ENCODE results near the gene UBR3. TPM values are rescaled to one million over a fixed set of nuclear protein-coding genes. Genes with fewer than 3 reads are reported as not detected.

Gene UBR3
- total RNA-seq = 10 to 100 TPM; 20.4 to 24.8 TPM
- polyA plus RNA-seq (2013, experiment 1 of 2) = 16.7 TPM
- polyA plus RNA-seq (2013, experiment 2 of 2) = 16.4 TPM
- long read RNA-seq, experiment 1, full-length matches to known transcripts = 1 of 8 reads
- long read RNA-seq, experiment 1, partial matches to known transcripts = 4 of 8 reads
- long read RNA-seq, experiment 1, other reads (novel, unspliced or antisense) = 3 of 8 reads
- long read RNA-seq, experiment 2, full-length matches to known transcripts = 2 of 12 reads
- long read RNA-seq, experiment 2, partial matches to known transcripts = 6 of 12 reads
- long read RNA-seq, experiment 2, other reads (novel, unspliced or antisense) = 4 of 12 reads
- long read RNA-seq, experiment 3, full-length matches to known transcripts = 2 of 7 reads
- long read RNA-seq, experiment 3, partial matches to known transcripts = 4 of 7 reads
- long read RNA-seq, experiment 3, other reads (novel, unspliced or antisense) = 1 of 7 reads
- long read RNA-seq, experiment 4, partial matches to known transcripts = 1 of 1 reads
- long read RNA-seq, experiment 4, other reads (novel, unspliced or antisense) = 0 of 1 reads

GRCh38 chr2:169827272-169828140 lies at the start of gene UBR3:
UBR3 (plus strand) TSS chr2:169827454; CDS start chr2:169827508, 54 bp downstream.
- H3K27ac ChIP-seq (ENCODE audit: low read depth, low read length) = peak within 1 kb of the TSS; percentile 80
- H3K27ac Mint-ChIP-seq = peak within 1 kb of the TSS; percentile 80

GRCh38 chr2:169778446-169778845 lies 48.8 kb upstream of the UBR3 start:
- H3K36me3 Mint-ChIP-seq (ENCODE audit: low read depth) = no peaks in the 10 kb centered on the region
- no peaks in the 10 kb centered on the region for H3K27me3 ChIP-seq (ENCODE audit: control insufficient read depth, insufficient read depth, low read length, poor library complexity, severe bottlenecking)

More at GRCh38 chr2:169827272-169828140, at the start of gene UBR3:
- Mint-ChIP-seq H3K4me1 (peaks cover 13% of the 10 kb centered on the region), H3K27me3 (ENCODE audit: insufficient read depth) (peaks cover 4% of the 10 kb centered on the region), H3K36me3 (ENCODE audit: low read depth) (peaks cover 17% of the 10 kb centered on the region), H3K9me3 (no peaks in the 10 kb centered on the region), H3K4me3 (peak within 1 kb of the TSS; percentile 85)
- DNase-seq = peak; percentile 96
- Histone ChIP-seq H3K4me3 (ENCODE audit: low read length) (peak within 1 kb of the TSS; percentile 91), H3K36me3 (ENCODE audit: control insufficient read depth, insufficient read depth, low read length) (peaks cover 6% of the 10 kb centered on the region), H3K4me1 (ENCODE audit: control insufficient read depth, insufficient read depth, low read length) (no peaks in the 10 kb centered on the region), H3K9ac (ENCODE audit: extremely low read depth, low read length, poor library complexity, severe bottlenecking) (peak within 1 kb of the TSS; percentile 48), H3K9me3 (ENCODE audit: control insufficient read depth, low read length) (no peaks in the 10 kb centered on the region), H3K27me3 (ENCODE audit: control insufficient read depth, insufficient read depth, low read length, poor library complexity, severe bottlenecking) (no peaks in the 10 kb centered on the region)
- TF ChIP-seq CTCF (conservative IDR thresholded peaks at IDR 0.05) = peak; percentile 22
- WGBS, 2 experiments (ENCODE audit: insufficient coverage in 1 of 2, insufficient read length in 1 of 2) = 0% methylated on average over 15 to 104 of the region's 104 CpGs

More at GRCh38 chr2:169778446-169778845, 48.8 kb upstream of the UBR3 start:
- no peak for DNase-seq
- H3K9me3 Mint-ChIP-seq = no peaks in the 10 kb centered on the region
- TF ChIP-seq CTCF (conservative IDR thresholded peaks at IDR 0.05) = no peak
- H3K27me3 Mint-ChIP-seq (ENCODE audit: insufficient read depth) = no peaks in the 10 kb centered on the region
- Histone ChIP-seq H3K36me3 (ENCODE audit: control insufficient read depth, insufficient read depth, low read length) (no peaks in the 10 kb centered on the region), H3K4me3 (ENCODE audit: low read length) (no peak overlapping the region), H3K9me3 (ENCODE audit: control insufficient read depth, low read length) (no peaks in the 10 kb centered on the region), H3K27ac (ENCODE audit: low read depth, low read length) (no peak overlapping the region), H3K9ac (ENCODE audit: extremely low read depth, low read length, poor library complexity, severe bottlenecking) (no peak overlapping the region), H3K4me1 (ENCODE audit: control insufficient read depth, insufficient read depth, low read length) (no peaks in the 10 kb centered on the region)
- H3K4me3 Mint-ChIP-seq = no peak overlapping the region
- 80 to 96% methylated on average over 3 of the region's 3 CpGs for WGBS, 2 experiments (ENCODE audit: insufficient coverage in 1 of 2, insufficient read length in 1 of 2)
- H3K27ac Mint-ChIP-seq = no peak overlapping the region
- no peaks in the 10 kb centered on the region for H3K4me1 Mint-ChIP-seq

All from endodermal cell (in vitro differentiated cells).